HG03064 (cell line): ENCODE data around the gene CYP4F2.
A peak's percentile ranks its signal among the peaks of the same experiment; 100 is the strongest.
"Not testable (repeated sequence)": the region's sequence is repeated elsewhere in the genome, so short reads cannot be mapped to it uniquely, and the experiment has no call there.

Experiments used
- ATAC-seq: cut with Tn5 transposase; IDR thresholded peaks from one replicate; pipeline ENCODE4 v1.9.1; 2021; ENCODE audit warnings: low read depth; ENCODE audit not compliant: unreplicated experiment

CYP4F2 gene

GRCh38 chr19:15862444-15862843, 35.4 kb downstream of the CYP4F2 start:
- no peak for ATAC-seq

GRCh38 chr19:15860522-15860921, 37.4 kb downstream of the CYP4F2 start:
- ATAC-seq = no peak

GRCh38 chr19:15859187-15859586, 38.7 kb downstream of the CYP4F2 start:
- no peak for ATAC-seq

GRCh38 chr19:15850385-15850784, 47.5 kb downstream of the CYP4F2 start:
- ATAC-seq = no peak

- no peak for ATAC-seq
Observed at GRCh38 chr19:15846923-15847322, 51.0 kb downstream of the CYP4F2 start.

- ATAC-seq = not testable (repeated sequence)
Observed at GRCh38 chr19:15843894-15844222, 54.0 kb downstream of the CYP4F2 start.

- no peak for ATAC-seq
Observed at GRCh38 chr19:15843203-15843893, 54.5 kb downstream of the CYP4F2 start.

- ATAC-seq = no peak
Observed at GRCh38 chr19:15841875-15842569, 55.9 kb downstream of the CYP4F2 start.

GRCh38 chr19:15840833-15841232, 57.0 kb downstream of the CYP4F2 start:
- no peak for ATAC-seq

GRCh38 chr19:15839888-15840287, 58.0 kb downstream of the CYP4F2 start:
- not testable (repeated sequence) for ATAC-seq

GRCh38 chr19:15838351-15838750, 59.5 kb downstream of the CYP4F2 start:
- ATAC-seq = no peak

GRCh38 chr19:15837221-15837731, 60.6 kb downstream of the CYP4F2 start:
- ATAC-seq = peak; percentile 28

- peak; percentile 95 for ATAC-seq
Observed at GRCh38 chr19:15836330-15837220, 61.3 kb downstream of the CYP4F2 start.

- not testable (repeated sequence) for ATAC-seq
Observed at GRCh38 chr19:15835565-15836329, 62.1 kb downstream of the CYP4F2 start.

GRCh38 chr19:15834232-15834631, 63.6 kb downstream of the CYP4F2 start:
- not testable (repeated sequence) for ATAC-seq

- no peak for ATAC-seq
Observed at GRCh38 chr19:15831626-15832025, 66.2 kb downstream of the CYP4F2 start.

GRCh38 chr19:15829786-15830185, 68.1 kb downstream of the CYP4F2 start:
- ATAC-seq = no peak

- no peak for ATAC-seq
Observed at GRCh38 chr19:15829306-15829698, 68.6 kb downstream of the CYP4F2 start.

GRCh38 chr19:15828611-15829305, 69.1 kb downstream of the CYP4F2 start:
- ATAC-seq = not testable (repeated sequence)

GRCh38 chr19:15828121-15828610, 69.7 kb downstream of the CYP4F2 start:
- ATAC-seq = no peak
